ENCODE results near the gene CARNS1.

Gene CARNS1

DNA sequence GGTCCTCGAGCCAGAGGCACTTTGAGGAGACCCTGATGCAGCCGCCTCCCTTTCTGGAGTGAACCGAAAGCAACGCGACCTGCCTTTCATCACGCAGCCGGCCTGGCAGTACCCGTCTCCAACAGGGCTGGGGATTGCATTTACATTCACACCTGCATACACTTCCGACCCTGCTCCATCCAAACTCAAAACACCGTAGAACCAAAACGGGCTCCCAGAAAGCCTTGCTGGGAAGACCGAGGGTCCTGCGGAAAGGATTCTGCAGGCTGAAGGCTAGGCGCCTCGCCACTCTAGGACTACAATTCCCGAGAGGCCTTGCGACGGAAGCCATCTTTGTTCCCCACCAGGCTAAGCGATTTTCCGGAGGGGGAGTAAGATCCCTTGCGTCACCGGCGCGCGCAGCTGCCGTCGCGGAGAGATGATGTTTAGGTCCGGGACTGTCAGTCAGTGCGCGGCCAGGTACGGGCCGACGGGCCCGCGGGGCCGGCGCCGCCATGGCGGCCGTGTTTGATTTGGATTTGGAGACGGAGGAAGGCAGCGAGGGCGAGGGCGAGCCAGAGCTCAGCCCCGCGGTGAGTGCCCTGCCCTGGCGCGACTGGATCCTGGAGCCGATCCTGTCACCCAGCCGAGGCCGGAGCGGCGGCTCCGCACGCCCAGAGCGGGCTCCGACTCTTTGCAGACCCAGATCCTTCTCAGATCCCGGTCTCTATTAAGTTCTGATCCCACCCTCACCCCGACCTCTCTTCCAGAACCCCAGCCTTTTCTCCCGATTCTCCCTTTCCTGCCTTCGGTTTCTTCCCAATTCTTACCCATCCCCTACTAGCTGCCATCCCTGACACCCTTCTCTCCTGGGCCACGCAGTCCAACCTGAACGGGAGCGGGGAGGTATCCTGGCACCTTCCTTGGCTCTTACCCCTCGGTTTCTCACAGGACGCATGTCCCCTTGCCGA, 12.8 kb downstream of the CARNS1 start, which contains the start of gene RPS6KB2:
TSS of gene RPS6KB2 (plus strand) at position 443 of the 950 bp plus-strand sequence. CDS start at position 495, 52 bp downstream.
- peak; percentile 100 for DNase-seq (ENCODE audit: low spot score)

GRCh38 chr11:67429038-67429668, 13.7 kb downstream of the CARNS1 start:
- DNase-seq (ENCODE audit: low spot score), result no peak

GRCh38 chr11:67429722-67430121, 14.2 kb downstream of the CARNS1 start:
- no peak for DNase-seq (ENCODE audit: low spot score)

DNA sequence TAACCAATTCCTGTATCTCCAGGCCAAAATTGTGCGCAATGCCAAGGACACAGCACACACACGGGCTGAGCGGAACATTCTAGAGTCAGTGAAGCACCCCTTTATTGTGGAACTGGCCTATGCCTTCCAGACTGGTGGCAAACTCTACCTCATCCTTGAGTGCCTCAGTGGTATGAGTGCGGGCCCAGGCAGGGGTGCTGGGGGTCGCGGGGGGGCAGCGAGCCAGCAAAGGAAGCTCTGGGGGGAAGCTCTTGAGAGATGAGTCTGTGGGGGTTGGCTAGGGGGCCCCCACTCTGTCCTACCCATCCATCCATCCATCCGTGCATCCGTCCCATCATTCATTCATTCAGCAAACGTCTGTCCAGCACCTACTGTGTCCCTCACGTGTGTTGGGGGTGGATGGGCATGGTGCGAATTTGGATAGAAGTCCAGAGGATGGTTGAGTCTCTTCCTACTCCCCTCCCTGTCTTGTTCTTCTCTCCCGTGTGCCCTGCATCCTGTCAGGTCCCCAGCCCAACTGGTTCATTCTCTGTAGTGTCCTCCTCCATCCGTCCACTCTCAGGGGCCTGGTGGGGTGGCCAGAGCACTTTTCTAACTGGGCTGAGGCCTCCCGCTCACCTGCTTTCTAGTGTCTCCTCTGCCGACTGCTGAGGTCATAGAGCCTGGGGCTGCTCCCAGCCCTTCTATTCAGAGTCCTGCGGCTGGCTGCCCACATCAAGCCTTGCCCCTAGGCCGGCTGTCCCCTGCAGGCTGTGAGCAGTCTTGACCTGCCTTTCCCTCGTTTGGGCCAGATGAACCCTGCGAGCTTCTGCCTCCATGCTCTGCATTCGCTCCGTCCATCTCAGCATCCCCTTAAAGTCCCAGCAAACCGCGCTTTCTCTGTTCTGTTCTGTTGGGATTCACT, 16.1 kb downstream of the CARNS1 start:
- DNase-seq (ENCODE audit: low spot score), result no peak

GRCh38 chr11:67432655-67433349, 17.3 kb downstream of the CARNS1 start:
- no peak for DNase-seq (ENCODE audit: low spot score)

- no peak for DNase-seq (ENCODE audit: low spot score)
Measured at GRCh38 chr11:67433536-67434394, 18.3 kb downstream of the CARNS1 start.

- DNase-seq (ENCODE audit: low spot score), result no peak
Measured at GRCh38 chr11:67434395-67434881, 19.0 kb downstream of the CARNS1 start.

DNA sequence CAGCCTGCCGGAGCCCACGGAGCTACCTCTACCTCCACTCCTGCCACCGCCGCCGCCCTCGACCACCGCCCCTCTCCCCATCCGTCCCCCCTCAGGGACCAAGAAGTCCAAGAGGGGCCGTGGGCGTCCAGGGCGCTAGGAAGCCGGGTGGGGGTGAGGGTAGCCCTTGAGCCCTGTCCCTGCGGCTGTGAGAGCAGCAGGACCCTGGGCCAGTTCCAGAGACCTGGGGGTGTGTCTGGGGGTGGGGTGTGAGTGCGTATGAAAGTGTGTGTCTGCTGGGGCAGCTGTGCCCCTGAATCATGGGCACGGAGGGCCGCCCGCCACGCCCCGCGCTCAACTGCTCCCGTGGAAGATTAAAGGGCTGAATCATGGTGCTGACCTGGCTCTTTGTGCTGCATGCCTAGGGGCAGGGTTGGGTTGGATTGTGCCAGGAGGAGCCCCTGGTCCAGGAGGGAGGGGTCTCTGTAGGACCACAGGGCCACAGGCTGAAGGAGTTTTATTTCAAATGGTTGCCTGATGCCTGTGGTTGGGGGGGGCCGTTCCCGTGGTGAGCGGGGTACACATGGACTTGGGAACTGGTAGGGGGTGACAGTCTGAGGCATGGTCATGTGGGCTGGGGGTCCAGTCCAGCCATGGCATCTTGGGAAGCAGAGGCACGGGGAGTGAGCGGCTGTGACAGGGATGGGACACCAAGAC, 19.7 kb downstream of the CARNS1 start:
- no peak for DNase-seq (ENCODE audit: low spot score)

- DNase-seq (ENCODE audit: low spot score), result no peak
Measured at GRCh38 chr11:67435727-67436458, 20.4 kb downstream of the CARNS1 start.

GRCh38 chr11:67436459-67437081, 21.1 kb downstream of the CARNS1 start:
- no peak for DNase-seq (ENCODE audit: low spot score)

DNA sequence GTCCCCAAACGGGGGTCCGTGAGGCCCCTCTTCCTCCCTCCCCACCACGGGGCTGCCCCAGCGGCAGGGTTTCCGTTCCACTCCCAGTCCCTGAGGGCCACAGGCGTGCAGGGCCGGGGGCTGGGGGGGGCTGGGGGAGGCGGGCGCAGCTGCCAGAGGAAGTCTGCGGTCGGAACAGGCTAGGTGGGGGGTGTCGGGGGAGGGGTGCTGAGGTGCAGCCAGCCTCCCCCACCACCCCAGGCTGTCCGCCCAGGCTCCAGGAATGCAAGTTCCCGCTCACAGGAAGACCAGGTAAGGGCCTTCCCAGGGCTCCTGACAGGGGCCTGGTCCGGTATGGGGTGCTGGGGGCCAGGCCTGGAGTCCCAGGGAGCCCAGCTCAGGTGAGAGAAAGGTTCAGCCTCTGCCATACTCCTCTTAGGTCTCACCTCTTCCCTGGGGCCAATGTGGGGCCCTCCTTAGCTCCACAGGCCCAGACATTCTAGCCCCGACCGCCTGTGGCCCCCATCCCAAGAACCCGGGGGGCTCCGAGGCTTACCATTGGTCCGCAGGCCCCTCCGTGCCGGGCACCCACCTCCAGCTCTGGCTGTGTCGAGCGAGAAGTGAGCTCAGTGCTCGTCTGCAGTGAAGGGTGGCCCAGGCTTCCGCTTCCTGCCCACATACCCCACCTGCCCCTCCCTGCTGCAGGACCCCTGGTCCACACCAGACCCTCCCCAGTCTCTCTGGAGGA, 21.8 kb downstream of the CARNS1 start, which contains the start of gene PTPRCAP:
TSS of gene PTPRCAP (minus strand) at position 601 of the 727 bp plus-strand sequence. CDS start at position 538, 63 bp downstream.
- DNase-seq (ENCODE audit: low spot score), result no peak

GRCh38 chr11:67437809-67438157, 22.3 kb downstream of the CARNS1 start:
- no peak for DNase-seq (ENCODE audit: low spot score)

- DNase-seq (ENCODE audit: low spot score), result no peak
Measured at GRCh38 chr11:67438158-67438902, 22.9 kb downstream of the CARNS1 start.

DNA sequence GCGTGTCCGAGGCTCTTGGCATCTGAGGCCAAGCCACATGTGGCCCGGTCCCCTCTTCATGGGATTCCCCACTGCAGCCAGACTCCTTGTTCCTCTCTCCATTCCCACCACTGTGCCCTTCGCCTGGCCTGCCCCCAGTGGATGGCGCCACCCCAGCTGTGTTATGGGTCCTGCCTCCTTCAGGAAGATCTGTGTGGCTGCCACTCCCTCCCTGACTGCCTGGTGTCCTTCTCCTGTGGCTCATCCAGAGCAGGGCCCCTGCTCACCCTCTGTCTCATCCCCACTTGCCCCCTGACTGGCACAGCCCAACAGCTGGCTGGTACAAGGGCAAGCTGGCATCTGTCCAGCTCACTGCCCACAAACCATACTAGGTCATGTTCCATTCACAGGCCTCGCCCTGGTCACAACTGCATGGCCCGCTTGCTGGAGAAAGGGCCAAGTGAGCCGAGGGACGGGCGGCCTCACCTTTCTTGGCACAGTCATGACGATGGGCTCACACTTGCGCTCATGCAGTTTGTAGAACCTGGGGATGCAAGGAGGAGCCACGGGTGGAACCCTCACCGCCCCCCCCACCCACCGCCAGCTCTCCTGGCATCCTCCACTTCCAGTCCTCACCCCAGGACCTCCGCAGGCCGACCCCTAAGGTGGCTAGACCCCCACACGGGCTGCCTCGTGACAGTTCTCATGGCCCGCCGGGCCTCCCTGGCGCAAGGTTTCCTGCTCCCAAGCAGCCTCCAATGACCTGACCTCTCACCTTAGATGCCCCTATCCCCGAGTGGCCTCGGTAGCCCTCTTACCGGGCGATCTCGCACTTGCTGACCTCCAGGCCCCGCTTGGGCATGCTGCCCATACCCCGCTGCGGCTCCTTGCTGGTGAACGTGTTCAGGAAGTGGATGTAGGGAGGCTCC, 24.1 kb downstream of the CARNS1 start:
- peak; percentile 49 for DNase-seq (ENCODE audit: low spot score)

DNA sequence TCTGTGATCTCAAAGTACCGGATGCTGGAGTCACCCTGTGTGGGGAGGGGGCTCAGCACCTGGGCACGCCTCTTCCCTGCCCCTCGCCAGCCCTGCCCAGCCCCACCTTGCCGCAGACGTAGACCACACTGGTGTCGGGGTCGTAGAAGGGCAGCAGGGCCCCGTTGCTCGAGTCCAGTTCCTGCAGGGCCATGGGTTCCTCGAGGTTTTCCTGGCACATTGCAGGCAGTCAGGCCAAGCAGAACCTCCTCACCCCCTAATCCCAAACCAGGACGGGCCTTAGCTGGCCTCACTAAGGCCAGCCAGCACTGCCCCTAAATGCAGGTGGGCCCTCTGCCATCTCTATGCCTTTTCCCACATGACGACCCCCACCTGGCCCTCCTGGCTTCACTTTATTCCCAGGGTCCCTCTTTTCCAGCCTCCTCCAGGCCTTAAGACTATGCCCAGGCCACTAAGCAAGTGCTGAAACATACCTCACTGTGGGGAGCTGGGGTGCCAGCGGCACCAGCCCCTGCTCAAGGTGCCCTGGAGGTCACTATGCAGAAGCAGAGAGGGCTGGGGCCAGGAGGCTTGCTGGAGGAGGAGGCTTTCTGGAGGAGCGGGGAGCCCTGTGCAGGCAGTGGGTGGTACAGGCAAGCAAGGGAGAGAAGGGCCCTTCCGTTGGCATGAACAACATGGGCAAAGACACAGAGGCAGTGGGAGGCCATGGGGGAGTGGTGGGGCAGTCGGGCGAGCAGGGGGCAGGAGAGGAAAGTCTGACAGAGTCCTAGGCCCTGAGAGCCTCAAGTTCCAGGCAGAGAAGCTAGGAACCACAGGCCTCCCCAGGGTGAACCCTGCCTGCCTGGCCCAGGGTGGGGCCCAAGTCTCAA, 25.0 kb downstream of the CARNS1 start:
- DNase-seq (ENCODE audit: low spot score), result no peak
